Fibroblast of skin of left quadriceps (primary cell): ENCODE measurements around the gene ACSL4.
"Not testable (repeated sequence)": the region's sequence is repeated elsewhere in the genome, so short reads cannot be mapped to it uniquely, and the experiment has no call there.

Experiments used
- DNase-seq, 2 experiments: peaks; one replicate each; pipeline ENCODE4 v3.0.0-alpha.2; 2013; ENCODE audit warnings: low read depth in 2 of 2

ACSL4 gene

DNA sequence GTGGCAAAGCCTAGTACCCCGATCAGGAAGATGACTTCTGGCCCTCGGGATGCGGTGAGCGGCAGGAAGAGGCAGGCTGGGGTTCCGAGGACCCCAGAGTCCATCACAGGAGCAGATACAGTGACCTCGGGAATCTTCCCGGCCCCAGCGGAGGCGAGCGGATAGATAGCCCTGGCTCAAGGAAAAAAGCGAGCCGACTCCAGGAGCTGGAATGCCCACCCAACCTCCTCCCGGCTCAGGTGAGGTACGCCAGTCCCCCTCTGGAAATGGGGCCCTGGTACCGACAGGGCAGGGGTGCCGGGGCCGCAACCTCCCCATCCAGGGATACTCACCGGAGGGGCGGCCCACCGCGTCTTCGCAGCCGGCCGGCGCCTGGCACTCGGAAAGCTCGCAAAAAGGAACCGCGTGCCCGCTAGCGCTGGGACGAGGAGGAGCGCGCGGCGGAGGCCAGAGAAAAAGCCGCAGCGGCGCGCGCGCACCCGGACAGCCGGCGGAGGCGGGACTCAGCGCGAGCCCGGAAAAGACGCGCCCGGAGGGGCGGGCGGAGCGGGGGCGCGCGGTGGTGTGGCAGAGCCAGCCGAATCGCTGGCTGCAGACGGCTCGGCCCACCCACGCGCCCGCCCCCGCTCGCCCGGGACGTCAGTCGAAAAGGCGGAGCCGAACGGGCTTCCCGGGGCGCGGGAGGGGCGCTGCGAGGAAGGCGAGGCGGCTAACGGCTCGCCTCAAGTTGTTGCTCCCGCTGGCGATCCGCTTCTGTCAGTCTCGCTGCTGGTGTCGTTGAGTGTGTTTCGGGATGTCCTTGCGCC, at the start of gene ACSL4:
TSS of gene ACSL4 (minus strand) at position 451 of the 806 bp plus-strand sequence. CDS start 49,894 bp downstream, outside the sequence.
- DNase-seq = peak; percentile 63 to 73

DNA sequence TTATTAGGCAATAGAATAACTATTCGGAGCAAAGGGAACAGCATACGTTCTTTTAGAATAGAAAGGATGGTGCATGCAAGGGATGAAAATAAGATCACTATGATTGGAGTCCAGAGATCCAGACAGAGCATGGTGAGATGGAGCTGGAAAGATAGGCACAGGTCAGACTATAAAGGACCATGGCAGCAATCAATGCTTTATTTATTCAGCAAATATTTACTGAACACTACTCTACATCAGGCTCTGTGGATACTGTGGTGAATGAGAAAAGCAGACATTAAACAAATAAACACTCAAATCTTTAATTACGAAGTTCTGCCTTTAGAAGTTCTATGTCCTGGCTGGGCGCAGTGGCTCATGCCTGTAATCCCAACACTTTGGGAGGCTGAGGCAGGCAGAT, 44.7 kb upstream of the ACSL4 start:
- DNase-seq = no peak

DNA sequence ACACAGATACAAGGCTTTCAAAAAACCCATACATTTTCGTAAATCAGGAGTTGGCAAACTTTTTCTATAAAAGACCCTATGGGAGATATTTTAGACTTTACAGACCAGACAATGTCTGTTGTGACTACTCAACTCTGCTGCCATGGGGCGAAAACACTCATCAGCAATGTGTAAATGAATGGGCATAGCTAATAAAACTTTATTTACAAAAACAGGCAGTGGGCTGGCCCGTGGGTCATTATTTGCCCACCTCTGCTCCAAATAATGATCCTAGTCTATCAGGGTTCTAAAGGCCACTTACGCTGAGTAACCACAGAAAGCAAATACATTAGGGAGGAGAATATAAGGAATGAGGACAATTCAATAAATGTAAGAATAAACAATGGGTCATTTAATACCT, 43.9 kb upstream of the ACSL4 start:
- DNase-seq = no peak

DNA sequence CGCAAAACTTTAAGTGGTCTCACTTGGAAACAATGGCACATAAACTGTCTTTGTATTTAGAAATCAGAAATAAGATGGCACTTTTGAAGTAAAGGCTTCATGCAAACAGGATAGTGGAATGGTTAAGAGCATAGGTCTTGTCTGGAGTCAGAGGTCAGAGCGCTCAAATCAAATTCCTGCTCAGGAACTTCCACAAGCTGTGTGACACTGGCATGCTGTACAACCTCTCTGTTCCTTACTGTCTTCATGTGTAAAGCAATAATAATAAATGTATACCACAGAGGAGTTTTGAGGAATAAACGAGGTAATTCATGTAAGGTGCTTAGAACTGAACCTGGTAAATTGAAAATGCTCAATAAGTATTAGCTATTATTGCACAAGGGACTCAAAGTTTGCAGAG, 43.4 kb upstream of the ACSL4 start:
- DNase-seq = no peak

DNA sequence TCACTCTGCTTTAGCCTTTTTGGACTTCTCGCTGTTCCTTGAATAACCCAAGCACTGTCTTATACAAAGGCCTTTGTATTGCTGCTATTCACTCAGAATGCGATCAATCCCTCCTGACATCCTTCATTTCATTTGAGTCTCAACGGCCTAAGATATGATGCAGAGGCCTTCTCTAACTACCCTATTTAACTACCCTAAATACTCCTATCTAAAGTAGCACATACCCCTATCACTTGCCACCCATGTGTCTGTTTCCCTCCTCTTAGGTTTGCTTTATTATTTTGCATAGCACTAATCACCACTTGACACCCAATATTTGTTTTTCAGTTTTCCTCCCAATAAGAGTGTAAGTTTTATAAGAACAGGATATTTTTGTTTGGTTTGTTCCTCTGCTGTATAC, 42.3 kb upstream of the ACSL4 start:
- no peak for DNase-seq

DNA sequence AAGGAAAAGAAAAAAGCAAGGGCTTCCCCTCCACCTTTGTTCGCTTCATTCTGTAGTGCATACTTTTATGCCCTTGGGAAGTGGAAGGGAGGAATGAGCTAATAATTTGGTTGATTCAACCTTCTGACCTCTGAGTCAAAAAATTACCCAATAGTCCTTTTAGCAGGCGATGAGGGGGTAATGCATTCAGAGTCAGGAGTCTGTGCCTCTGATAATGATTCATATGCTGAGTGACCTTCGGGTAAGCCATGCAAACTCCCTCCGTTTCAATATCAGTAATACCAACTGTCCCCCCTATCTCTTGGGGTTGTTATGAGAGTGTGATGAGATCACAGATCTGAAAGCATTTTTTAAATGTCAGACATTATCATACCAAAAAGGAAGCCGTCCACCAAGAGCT, 41.6 kb upstream of the ACSL4 start:
- peak; percentile 29 to 43 for DNase-seq

DNA sequence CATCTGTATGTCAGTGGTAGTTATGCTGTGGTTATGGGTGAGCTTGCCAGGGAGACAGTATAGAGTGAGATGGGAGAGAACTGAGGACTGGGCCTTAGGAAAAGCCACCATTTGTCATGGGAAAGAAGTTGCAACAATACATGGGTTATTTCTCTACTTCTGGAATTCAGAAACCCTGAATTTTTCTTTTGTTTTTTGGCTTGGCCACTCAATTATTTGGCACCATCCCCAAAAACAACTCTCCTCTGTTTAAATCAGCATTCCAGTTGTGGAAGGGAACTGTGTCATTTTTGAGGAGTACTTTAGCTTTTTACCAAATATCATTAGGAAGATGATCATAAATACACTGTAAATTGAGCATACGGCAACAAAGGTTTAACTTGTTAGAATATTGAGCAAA, 41.1 kb upstream of the ACSL4 start:
- DNase-seq = no peak

DNA sequence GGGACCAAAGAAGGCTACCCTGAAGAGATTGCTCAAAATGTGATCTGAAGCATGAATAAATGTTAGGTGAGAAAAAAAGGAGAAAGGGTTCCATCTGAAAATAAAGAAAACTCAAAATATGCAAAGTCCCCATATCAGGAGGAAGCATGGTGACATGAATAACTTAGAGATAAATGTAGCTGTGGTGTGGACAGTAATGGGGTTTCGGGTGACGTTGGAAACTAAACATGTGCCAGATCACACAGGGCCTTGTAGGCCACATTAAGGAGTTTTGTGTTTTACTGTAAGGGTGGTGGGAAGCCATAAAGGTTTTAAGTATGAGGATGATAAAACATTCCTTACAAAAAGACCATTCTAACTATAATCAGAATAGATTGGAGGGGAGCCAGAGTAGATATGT, 40.3 kb upstream of the ACSL4 start:
- no peak for DNase-seq

DNA sequence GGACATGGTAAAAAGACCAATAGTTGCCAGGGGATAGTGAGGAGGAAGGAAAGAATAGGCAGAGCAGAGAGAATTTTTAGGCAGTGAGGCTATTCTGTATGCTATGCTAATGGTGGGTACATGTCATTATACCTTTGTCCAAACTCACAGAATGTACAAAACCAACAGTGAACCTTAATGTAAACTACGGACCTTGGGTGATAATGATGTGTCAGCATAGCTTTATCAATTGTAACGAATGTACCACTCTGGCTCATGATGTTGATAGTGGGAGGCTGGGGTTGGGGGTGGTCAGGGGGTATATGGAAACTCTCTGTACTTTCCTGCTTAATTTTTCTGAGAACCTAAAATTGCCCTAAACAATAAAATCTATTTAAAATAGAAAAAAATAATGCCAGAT, 37.7 kb upstream of the ACSL4 start:
- no peak for DNase-seq

DNA sequence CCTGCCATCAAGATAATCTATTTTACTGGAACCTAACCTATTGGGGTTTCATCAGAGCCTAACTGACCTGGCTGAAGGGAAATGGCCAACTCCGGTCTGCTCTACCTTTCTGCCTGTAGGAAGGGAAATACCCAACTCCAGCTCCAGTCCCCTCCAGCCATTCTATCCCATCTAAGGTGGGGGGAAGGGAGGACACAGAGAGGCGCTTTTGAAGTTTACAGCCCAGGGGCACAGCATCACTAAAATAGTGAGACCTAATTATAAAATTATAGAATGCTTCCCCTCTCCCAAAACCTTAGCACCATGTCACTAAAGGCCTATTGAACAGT, 27.8 kb upstream of the ACSL4 start:
- DNase-seq = no peak

DNA sequence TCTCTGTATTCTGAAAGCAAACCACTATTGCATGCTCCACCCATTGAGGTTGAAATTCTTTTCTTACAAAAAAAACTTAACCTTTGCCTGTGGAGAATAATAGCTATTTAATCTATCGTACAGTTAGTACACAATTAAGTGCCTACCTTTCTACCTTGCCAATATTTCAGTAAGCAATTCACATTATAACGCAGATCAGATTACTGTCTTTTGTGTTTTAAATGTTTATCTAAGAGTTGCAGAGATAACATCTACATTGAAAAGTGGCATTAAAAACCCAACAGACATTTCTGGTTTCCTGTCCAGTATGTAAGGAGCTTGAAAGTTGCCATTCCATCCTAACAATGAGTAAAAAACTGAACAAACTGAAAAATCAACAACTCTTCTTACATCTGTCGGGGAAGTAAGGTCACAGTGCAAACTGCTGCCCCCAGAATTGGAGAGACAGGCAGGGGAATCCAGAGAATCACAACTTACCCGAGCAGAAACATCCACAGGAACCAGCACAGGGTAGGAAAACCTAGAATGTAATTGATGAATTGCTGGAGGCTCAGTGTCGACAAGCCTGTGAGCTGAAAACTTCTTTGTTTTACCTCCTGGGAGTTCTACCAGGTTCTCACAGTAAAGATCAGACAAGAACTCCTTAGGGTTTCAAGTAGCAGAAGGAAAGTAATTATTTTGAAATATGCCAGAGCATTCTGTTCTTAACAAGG, 27.3 kb upstream of the ACSL4 start:
- DNase-seq = no peak

DNA sequence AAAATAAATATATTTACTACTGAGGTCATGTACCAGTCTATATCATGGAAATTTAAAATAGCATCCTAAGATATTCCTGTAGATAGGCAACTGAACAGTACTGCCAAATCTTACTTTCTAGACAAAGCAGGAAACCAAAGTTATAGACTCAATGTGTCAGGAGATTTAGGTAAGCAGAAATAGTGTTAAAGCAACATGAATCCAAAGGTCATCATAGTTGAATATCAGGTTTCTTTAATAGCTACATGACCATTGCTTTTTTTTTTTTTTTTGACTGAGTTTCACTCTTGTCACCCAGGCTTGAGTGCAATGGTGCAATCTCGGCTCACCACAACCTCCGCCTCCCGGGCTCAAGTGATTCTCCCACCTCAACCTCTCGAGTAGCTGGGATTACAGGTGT, 20.2 kb upstream of the ACSL4 start:
- DNase-seq = no peak

DNA sequence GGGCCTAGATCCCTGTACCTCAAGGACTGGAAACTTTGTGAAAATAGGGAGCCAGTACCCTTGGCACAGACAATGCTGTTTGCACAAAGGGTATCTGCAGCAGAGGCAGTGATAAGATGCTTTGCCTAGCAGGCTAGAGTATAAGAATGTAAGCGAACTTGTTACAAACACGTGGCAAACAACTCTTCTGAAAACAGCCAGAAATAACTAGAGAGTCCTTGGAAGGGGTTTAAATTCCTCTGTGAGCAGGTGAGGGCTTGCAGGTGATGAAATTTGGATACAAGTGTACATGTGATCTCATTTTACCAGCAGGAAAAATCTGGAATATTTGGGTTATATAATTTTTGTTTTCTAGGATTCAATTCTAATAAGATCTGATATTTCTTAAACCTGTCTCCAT, 18.6 kb upstream of the ACSL4 start:
- no peak for DNase-seq

DNA sequence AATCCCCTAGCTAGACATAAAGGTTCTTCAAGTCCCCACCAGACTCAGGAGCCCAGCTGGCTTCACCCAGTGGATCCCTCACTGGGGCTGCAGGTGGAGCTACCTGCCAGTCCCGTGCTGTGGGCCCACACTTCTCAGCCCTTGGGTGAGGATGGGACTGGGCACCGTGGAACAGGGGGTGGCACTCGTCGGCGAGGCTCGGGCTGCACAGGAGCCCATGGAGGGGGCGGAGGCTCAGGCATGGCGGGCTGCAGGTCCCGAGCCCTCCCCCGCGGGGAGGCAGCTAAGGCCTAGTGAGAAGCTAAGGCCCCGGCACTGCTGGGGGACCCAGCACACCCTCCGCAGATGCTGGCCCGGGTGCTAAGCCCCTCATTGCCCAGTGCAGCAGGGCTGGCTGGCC, 16.1 kb upstream of the ACSL4 start:
- DNase-seq = no peak

DNA sequence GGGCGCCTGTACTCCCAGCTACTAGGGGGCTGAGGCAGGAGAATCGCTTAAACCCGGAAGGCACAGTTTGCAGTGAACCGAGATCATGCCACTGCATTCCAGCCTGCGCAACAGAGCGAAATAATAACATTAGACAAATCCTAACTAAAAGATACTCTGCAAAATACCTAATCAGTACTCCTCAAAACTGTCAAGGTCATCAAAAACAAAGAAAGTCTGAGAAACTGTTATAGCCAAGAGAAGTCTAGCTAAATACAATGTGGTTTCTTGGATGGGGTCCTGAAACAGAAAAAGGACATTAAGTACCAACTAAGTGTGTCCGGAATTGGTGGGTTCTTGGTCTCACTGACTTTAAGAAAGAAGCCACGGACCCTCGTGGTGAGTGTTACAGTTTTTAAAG, 14.6 kb upstream of the ACSL4 start:
- DNase-seq = no peak

DNA sequence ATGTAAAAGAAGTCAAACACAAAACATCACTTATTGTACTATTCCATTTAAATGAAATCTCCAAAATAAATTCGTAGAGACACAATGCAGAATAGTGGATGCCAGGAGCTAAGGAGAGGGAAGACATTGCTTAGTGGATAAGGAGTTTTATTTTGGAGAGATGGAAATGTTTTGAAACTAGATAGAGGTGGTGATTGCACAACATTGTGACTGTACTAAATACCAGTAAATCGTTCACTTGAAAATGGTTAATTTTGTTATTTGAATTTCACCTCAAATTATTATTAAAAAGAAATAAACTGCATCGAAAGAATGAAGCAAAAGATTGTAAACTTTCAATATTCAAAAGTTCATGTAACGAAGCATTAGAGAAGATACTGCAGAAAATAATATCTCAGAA, 9.7 kb upstream of the ACSL4 start:
- no peak for DNase-seq

DNA sequence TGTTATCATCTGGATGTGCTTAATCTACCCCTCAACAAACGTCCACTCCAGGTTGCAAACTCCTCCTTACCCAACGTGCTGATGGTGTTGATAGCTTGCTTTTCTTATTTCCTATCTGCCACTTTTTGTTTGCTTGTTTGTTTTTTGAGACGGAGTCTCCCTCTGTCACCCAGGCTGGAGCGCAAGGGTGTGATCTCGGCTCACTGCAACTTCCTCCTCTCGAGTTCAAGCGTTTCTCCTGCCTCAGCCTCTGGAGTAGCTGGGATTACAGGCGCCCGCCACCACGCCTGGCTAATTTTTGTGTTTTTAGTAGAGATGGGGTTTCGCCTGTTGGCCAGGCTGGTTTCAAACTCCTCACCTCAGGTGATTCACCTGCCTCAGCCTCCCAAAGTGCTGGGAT, 7.8 kb upstream of the ACSL4 start:
- DNase-seq = not testable (repeated sequence)

DNA sequence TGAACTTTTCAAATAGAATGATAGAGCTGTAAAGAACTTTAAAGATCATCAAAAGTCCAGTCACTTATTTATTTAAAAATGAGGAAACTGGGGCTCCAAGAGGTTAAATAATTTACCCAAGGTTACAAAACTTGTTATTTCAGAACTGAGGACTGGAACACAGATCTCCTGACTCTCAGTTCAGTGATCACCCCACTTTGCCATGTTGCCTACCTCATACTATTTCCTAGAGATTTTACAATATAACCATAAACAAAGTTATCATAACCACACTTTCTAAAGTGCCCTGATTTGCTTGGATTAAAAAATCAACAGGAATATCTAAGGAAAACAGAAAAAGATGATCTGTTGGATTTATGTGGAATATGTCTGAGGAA, 7.4 kb upstream of the ACSL4 start:
- DNase-seq = no peak

DNA sequence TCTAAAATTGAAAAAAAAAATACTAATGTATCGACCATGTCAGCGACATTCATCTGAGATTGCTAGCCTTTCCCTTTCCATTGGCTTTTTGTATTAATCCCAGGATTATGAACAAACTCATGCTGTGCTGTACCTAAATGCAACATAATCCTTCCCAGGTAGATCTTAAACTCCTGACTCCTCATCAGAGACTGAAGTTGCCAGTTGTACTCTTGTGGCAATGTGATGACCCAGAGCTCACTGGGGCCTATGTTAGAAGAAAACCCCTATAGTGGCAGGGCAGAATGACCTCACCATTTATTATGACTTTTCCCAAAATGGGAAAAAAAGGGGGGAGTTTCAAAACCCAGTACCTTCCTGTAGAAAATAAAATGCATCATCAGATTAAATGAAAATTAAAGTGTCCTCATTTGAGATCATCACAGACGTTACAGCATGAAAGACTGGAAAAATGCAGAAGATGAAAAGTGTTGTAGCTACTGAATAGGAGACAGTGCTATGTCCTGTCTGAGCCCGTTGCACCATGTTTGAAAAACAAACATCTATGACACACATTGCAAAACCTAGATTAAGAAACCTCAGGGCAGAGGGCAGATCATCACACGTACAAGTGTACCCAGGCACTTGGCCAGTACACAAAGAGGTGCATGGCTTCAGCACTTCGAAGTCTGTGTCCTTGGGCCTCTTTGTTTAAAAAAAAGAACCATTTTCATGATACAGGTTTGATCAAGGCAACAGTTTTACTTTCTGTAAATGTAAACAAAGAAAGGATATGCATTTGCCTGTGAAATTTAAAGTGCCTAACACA, 6.8 kb upstream of the ACSL4 start:
- DNase-seq = no peak

DNA sequence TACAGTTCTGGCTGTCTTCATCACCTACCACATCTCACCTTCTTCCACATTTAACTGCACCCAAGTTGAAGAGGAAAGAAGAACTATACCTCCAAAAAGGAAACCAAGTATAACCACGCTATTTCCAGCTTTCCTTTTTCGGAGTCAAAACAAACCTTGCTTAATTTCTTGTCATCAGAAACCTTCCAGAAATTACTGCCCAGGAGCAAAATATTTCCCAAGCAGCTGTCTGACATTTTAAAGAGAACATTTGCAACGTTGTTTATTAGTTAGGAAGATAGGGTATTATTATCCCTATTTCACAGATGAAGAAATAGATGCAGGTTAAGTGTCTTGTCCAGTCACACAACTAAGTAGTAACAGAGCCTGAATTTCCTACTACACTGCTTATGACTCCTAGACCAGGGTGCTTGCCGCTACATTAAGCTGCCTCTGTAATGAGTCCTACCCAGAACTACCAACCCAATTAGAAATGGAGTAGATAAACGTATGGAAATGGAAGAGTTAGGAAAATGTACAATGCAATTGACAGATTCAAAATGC, 2.2 kb upstream of the ACSL4 start:
- no peak for DNase-seq

DNA sequence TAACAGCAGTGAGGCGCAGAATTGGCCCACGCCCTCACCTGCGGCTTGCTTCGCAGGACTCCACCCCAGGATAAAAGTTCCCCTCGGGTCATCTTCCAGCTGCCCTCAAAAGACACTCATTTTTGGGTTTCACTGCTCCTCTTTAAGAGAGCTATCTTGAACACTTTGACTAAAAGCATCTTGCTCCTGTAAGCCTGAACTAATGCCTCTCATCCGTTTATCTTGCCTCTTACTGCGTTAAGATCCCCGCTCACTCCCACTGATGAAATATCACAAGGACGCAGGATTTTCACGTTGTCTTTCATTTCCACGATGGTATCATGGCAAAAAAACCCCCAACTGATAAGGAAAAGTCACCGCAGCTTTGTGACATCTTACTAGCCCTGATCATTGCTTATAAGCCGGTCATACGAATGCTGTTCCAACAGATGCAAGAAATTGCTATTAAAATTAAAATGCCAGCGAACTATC, 591 bp upstream of the ACSL4 start:
- no peak for DNase-seq

DNA sequence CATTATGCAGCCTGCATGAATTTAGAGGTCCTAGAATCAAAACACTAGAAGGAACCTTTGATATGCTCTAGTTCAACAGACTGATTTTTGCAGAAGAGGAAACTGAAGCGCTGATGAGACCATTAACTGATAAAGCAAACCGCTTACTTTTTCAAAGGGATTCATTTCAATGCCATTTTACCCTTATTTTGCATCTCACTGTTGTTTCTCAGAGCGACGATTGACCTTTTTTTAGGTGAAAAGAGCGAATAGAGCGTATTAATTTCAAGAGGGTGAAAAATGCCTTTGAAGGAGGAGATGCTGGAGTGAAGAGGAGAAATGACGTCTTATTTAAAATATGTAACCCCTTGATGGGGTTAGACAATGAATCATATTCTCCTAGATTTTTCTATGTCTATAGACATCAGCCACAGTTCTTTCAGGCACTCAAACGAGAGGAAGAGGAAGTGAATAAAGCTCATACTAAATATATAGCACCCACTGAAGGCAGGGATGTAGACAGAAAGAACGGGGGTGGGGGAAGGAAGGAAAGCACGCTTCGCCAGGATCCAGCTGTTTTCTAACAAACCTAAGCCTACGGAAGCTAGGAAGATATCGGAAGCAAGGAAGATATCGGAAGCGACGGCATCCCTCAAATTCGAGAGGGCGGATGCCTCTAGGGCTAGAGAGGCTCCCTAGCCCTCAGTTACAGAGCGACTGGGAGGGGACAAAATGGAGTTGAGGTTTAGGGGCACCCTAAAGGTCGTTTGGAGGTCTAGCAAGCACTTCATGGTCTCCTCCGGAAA, 848 bp downstream of the ACSL4 start:
- DNase-seq = peak; percentile 19 to 34
